Esophagus muscularis mucosa (tissue), 4 donors: Measurements from ENCODE around the gene MZT2B. TPM values are rescaled to one million over a fixed set of nuclear protein-coding genes. Genes with fewer than 3 reads are reported as not detected.
"Not testable (repeated sequence)": the region's sequence is repeated elsewhere in the genome, so short reads cannot be mapped to it uniquely, and the experiment has no call there.

Experiments
- DNase-seq: peaks from one replicate; pipeline ENCODE4 v3.0.0-alpha.2; 2017; ENCODE audit errors: extremely low spot score
- H3K27ac ChIP-seq, 4 donors: fragments of 200-600 bp; sonication (generic); replicated peaks in 1 of 4; 1 replicate in 3 of 4; 2 replicates in 1 of 4; pipeline ENCODE4 v1.5.1; 2016 to 2019; ENCODE audit warnings: mild to moderate bottlenecking in 1 of 4
- H3K27me3 ChIP-seq, 4 donors: fragments of 200-600 bp; sonication (generic); one replicate each; pipeline versions ENCODE4 v1.5.1 to v1.6.0; 2016 to 2019
- H3K36me3 ChIP-seq, 4 donors: fragments of 200-600 bp; sonication (generic); one replicate each; pipeline ENCODE4 v1.5.1; 2016 to 2019
- H3K4me1 ChIP-seq, 4 donors: fragments of 200-600 bp; sonication (generic); one replicate each; pipeline ENCODE4 v1.5.1; 2016 to 2019
- H3K4me3 ChIP-seq, 4 donors: fragments of 200-600 bp; sonication (generic); 1 replicate in 2 of 4; 2 replicates in 2 of 4; pipeline ENCODE4 v1.5.1; 2016 to 2019; ENCODE audit warnings: mild to moderate bottlenecking in 4 of 4, moderate library complexity in 1 of 4
- H3K9me3 ChIP-seq, 4 donors: fragments of 200-600 bp; sonication (generic); 1 replicate in 3 of 4; 2 replicates in 1 of 4; pipeline ENCODE4 v1.5.1; 2016 to 2019
- EP300 ChIP-seq: sonication (generic); formaldehyde crosslinking; IDR thresholded peaks from one replicate; pipeline ENCODE4 v1.6.1; 2017; ENCODE audit warnings: antibody characterized with exemption
- POLR2A ChIP-seq: fragments of 450-650 bp; IDR thresholded peaks from one replicate; pipeline ENCODE4 v1.6.1; 2017; ENCODE audit warnings: antibody characterized with exemption, moderate library complexity, mild to moderate bottlenecking, low read depth
- POLR2AphosphoS5 ChIP-seq, 2 donors: sonication (generic); formaldehyde crosslinking; IDR thresholded peaks; one replicate each; pipeline ENCODE4 v1.6.1; 2017; ENCODE audit warnings: antibody characterized with exemption in 2 of 2
- WGBS: methylation state at CpG from one replicate; pipeline ENCODE4 v1.1.5; 2018; 5-methylcytosine and 5-hydroxymethylcytosine counted together
- intact Hi-C: fragments of 100-400 bp; cut with DNase I; formaldehyde crosslinking; loops from one replicate; pipeline ENCODE4 v1.15.1; 2023
- total RNA-seq, 4 donors: library from RNA; depleted of rRNA; stranded (reverse); fragments of >200 nt; gene quantifications; one replicate each; pipeline versions ENCODE4 v1.1.0 to v1.2.1, GENCODE V29; 2016
- TF ChIP-seq, protein P1 (sequence below), 3 experiments: fragments of 200-600 bp in 2 of 3; fragments of 450-650 bp in 1 of 3; sonication (generic) in 2 of 3; IDR thresholded peaks; one replicate each; pipeline ENCODE4 v1.5.1; 2017 to 2019; ENCODE audit warnings: antibody characterized with exemption in 3 of 3, mild to moderate bottlenecking in 2 of 3, moderate library complexity in 1 of 3

The MZT2B gene, protein sequence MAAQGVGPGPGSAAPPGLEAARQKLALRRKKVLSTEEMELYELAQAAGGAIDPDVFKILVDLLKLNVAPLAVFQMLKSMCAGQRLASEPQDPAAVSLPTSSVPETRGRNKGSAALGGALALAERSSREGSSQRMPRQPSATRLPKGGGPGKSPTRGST
- 100 to 1,000 TPM; 145 to 282 (median 196) TPM for total RNA-seq

DNA sequence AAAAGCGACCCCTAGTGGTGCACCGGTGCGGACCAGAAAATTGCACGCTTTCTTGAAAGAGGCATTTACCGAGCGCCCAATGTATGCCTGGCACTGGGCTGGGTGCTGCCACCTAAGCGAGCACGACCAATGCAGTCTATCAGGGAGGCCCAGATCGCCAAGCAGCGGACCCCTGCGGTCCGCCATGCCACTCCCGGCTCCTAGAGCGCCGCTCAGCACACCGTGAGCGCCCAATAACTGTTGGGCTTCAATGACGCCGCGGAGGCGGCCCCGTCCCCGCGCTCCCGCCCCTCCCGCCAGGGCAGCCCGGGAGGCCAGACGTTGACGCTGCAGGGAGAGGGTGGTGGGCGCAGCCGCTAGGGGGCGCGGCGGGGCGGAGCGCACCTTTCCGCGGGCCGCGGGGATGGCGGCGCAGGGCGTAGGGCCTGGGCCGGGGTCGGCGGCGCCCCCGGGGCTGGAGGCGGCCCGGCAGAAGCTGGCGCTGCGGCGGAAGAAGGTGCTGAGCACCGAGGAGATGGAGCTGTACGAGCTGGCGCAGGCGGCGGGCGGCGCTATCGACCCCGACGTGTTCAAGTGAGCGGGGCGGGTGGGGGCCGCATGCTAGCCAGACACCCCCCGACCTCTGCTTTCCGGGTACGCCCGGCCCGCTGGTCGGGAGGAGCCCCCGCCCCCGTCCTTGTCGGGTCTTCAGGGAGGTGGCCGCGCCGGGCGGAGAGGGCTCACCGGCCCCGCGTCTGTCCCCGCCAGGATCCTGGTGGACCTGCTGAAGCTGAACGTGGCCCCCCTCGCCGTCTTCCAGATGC is at the start of gene MZT2B:
Gene MZT2B (plus strand): TSS at position 383 of the 803 bp plus-strand sequence. CDS start 21 bp downstream, at position 404.
- Histone ChIP-seq H3K4me3 (peak within 1 kb of the TSS; percentile 69 to 96 (median 90)), H3K27ac (peak within 1 kb of the TSS; percentile 92 to 96 (median 94)), H3K36me3 (peaks cover 0 to 12% (median 4%) of the 10 kb centered on the region in 4 donors), H3K4me1 (peaks cover 24 to 40% (median 32%) of the 10 kb centered on the region in 4 donors)
- intact Hi-C loops, result loop anchor here (2.0 kb wide), 1 partner anchor 151 kb away; no protein-coding TSS in a partner anchor
- WGBS, result no CpG with 5 or more reads among the region's 86 CpGs
- H3K9me3 ChIP-seq, H3K27me3 ChIP-seq: not testable (repeated sequence)
- peak; percentile 95 for DNase-seq
- TF ChIP-seq, protein P1, sequence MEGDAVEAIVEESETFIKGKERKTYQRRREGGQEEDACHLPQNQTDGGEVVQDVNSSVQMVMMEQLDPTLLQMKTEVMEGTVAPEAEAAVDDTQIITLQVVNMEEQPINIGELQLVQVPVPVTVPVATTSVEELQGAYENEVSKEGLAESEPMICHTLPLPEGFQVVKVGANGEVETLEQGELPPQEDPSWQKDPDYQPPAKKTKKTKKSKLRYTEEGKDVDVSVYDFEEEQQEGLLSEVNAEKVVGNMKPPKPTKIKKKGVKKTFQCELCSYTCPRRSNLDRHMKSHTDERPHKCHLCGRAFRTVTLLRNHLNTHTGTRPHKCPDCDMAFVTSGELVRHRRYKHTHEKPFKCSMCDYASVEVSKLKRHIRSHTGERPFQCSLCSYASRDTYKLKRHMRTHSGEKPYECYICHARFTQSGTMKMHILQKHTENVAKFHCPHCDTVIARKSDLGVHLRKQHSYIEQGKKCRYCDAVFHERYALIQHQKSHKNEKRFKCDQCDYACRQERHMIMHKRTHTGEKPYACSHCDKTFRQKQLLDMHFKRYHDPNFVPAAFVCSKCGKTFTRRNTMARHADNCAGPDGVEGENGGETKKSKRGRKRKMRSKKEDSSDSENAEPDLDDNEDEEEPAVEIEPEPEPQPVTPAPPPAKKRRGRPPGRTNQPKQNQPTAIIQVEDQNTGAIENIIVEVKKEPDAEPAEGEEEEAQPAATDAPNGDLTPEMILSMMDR (IDR thresholded peaks at IDR 0.05), result peak in 2 of 3 experiments; percentile 78 to 83
- peak; percentile 48 to 66 for TF ChIP-seq POLR2AphosphoS5 (IDR thresholded peaks at IDR 0.05)

DNA sequence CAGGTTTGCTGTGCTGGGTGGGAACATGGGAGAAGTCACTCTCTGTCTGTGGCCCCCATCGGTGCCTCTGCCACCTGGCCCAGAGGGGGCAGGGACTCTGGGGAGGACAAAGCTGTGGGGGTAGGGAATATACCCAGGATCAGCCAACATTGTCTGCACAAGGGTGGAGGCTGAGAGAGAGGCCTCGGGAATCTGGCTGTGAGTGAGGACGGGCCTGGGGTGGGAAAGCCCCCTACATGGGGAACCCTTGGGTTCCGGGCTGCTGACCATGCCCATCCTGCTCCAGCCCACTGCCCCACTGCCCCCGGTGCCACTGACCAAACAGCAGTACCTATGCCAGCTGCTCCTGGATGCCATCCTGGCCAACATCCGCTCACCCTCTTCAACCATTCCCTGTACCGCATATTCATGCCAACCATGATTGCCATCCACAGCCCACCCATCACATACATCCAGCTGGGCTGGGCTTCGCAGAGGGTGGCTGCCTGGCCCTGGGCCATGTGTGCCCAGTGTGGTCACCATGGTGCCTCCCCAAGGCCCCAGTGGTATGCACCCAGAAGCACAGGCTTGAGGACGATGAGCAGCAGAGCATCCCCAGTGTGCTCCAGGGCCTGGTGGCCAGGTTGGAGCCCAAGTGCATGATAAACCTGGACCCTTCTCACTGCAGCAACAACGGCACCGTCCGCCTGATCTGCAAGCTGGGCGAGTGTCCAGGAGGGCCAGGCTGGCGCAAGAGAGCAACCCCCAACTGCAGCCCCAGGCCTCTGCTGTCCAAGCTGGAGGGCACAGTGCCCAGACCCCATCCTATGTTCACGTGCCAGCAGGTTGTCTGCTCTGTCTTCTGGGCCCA is 46.1 kb upstream of the MZT2B start:
- 98% methylated on average over 7 of the region's 15 CpGs for WGBS
- Histone ChIP-seq H3K4me1 (no peaks in the 10 kb centered on the region), H3K27ac (no peak overlapping the region), H3K36me3 (no peaks in the 10 kb centered on the region), H3K4me3 (no peak overlapping the region), H3K9me3 (no peaks in the 10 kb centered on the region), H3K27me3 (no peaks in the 10 kb centered on the region)
- peak; percentile 64 for DNase-seq
- TF ChIP-seq EP300, result no peak
- no peak for TF ChIP-seq POLR2AphosphoS5 (IDR thresholded peaks at IDR 0.05)
- TF ChIP-seq, protein P1 (IDR thresholded peaks at IDR 0.05), result no peak
- no peak for TF ChIP-seq POLR2A
- intact Hi-C loops, result no loop called here

DNA sequence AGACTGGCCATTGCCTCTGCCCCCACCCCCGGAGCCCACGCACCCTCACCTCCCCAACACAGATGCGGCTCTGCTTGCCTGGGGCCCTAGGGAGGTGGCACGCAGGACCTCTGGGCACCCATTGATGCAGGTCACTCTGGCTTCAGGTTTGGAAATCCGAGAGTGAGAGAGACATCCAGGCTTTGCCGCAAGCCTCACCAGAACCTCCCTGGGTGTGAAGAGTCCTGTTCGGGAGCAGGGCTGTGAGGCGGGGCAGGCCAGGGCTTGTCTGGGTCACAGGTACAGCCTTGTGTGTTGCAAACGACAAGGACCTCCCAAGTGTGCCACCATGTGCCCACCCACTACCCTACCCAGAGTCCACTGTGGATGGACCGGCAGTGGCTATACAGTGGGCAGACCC is 45.5 kb upstream of the MZT2B start:
- DNase-seq, H3K9me3 ChIP-seq, H3K36me3 ChIP-seq, H3K4me3 ChIP-seq, H3K4me1 ChIP-seq, H3K27me3 ChIP-seq, intact Hi-C loops, H3K27ac ChIP-seq: not testable (repeated sequence)
- no CpG with 5 or more reads among the region's 10 CpGs for WGBS

DNA sequence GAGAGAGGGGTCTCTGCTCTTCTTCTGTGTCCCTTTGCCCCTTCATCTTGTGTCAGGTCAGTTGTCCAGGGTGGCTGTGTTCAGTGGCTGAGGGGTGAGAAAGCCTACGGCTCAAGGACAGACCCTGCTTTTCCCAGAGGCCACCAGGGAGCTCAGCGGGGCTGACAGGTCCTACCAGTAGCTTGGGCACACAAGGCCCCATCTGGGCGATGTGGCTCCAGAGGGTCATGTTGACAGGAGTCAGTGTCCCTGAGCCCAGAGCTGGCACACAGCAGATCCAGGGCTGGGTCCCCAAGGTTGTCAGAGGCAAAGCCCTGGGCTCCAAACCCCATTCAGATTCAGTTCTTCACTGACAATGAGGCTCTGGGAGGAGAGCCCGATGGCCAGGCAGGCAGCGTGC is 44.9 kb upstream of the MZT2B start:
- H3K27ac ChIP-seq, H3K36me3 ChIP-seq, intact Hi-C loops, H3K4me1 ChIP-seq, H3K4me3 ChIP-seq, H3K27me3 ChIP-seq, H3K9me3 ChIP-seq: not testable (repeated sequence)
- DNase-seq, result peak; percentile 74
- WGBS, result 60% methylated on average over 1 of the region's 5 CpGs

DNA sequence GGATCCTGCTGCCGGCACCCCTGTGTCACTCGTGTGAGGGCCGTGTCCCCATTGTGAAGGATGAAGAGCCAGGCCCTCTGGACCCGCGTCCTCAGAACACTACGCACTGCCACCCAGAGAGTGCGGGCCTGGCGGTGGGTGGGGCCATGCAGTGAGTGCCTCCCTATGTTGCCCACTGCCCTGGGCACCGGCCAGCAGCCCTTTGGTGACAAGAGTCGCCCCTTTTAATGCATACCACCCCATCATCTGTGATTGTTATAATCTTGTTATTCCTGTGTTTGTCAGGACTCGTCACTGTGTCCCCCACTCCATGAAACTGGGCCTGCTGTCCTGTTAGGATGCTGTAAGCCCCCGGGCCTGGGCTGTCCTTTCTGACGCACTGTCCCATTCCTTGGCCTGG is 43.7 kb upstream of the MZT2B start:
- H3K4me3 ChIP-seq, intact Hi-C loops, H3K27ac ChIP-seq, H3K36me3 ChIP-seq, H3K4me1 ChIP-seq, DNase-seq, H3K27me3 ChIP-seq, H3K9me3 ChIP-seq: not testable (repeated sequence)
- WGBS, result 85% methylated on average over 8 of the region's 13 CpGs

DNA sequence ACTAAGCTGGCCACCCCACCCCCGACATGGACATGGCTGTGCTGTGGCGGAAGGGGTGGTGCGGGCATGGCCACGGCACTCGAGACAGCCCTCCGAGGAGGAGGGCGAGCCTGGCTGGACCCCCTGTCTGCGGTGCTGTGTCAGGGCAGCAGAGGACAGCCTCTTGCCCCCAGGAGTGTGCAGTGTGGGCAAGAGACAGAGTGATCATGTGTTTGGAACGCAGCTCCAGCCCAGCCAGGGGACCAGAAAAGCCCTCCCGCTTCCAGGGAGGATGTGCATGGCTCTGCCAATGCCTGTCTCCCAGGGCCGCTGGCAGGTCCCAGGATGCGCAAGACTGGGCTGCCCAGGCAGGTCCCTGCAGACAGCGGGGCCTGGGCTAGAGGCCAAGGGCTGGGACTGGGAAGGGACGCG is 43.2 kb upstream of the MZT2B start:
- H3K27ac ChIP-seq, H3K4me3 ChIP-seq, H3K36me3 ChIP-seq, intact Hi-C loops, H3K9me3 ChIP-seq, H3K4me1 ChIP-seq, DNase-seq: not testable (repeated sequence)
- H3K27me3 ChIP-seq, result peaks cover 0 to 10% (median 0%) of the 10 kb centered on the region in 4 donors
- WGBS, result 100% methylated on average over 1 of the region's 15 CpGs

DNA sequence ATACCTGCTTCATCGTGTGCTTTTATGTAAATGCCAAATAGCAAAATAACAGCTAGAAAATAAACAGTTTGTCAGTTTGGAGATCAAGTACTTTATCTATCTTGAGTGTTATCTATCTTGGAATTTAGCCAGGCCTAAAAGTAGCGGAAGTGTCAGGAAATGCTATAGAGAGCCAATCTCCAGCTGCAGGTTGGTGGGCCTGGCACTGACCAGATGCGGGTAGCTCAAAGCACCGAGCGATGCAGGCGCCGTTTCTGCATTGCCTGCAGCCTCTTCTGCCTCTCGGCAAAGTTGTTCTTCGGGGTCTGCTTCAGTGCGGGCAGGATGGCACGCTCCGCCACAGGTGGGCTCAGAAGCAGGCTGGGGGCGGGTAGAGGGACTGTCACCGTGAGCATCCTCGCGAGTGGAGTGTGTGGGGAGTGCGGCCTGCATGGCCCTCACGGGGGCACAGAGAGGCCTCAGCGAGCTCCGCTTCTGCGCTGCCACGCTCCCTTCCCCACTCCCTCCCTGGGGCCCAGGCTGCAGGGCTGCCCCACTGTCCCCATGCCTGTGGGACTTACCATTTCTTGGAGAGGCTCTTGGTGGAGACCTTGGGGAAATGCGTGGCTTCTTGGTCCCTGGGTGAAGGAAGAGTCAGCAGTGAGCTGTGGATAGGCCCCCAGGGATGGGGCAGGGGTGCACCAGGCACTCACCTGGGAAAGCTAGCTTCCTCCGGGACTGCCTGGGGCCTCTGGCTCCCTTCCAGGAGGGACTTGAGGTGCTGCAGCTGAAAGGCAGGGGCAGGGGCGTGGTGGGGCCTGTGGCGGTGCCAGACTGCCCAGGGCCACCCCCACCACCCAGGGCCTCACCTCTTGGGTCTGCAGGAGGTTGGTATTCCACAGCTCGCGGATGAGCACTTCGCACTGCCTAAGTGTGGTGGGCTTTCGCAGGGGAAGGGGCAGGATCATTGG is 42.5 kb upstream of the MZT2B start:
- WGBS, result 86% methylated on average over 21 of the region's 30 CpGs
- H3K27ac ChIP-seq, DNase-seq, H3K9me3 ChIP-seq, H3K36me3 ChIP-seq, intact Hi-C loops, H3K4me3 ChIP-seq: not testable (repeated sequence)
- peaks cover 0 to 13% (median 0%) of the 10 kb centered on the region in 4 donors for H3K27me3 ChIP-seq
- peaks cover 0 to 11% (median 10%) of the 10 kb centered on the region in 4 donors for H3K4me1 ChIP-seq

DNA sequence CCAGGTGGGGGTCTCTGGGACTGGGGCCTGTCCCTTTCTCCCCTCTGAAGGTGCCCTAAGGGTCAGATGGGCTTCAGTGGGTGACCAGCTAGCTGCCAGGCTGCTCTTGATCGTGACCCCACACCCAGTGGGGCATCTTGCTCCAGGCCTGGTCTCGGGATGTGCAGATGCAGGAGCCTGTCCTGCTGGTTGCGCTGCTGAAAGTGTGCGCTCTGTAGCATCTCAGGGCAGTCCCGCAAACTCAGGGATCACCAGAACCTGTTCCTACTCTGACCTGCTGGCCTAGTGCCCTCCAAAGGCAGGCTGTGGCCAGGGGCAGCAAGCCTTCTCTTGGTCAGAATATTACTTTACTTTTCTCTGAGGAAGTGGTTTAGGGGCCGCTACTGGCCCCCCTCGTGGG is 41.5 kb upstream of the MZT2B start:
- intact Hi-C loops, result not testable (repeated sequence)
- H3K4me1 ChIP-seq, result peaks cover 0 to 16% (median 15%) of the 10 kb centered on the region in 4 donors

DNA sequence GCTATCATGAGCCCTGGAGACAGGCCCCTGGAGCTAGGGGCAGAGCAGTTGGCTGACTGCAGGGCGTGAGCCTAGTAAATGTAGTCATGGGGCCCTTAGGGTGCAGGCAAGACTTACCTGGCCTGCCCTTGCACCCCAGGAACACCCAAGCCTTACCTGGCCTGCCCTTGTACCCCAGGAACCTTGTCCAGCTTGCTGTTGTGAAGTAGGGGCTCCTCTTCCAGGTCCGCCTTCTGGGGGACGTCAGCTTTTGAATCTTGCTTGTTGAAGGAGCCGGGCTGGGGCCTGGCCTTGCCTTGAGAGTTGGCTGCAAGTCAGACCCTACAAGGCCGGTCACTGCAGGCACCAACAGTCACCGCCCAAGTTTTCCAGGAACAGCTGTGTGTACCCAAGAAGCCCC is 41.1 kb upstream of the MZT2B start:
- peaks cover 0 to 13% (median 0%) of the 10 kb centered on the region in 4 donors for H3K27me3 ChIP-seq
- DNase-seq, H3K36me3 ChIP-seq, H3K27ac ChIP-seq, intact Hi-C loops, H3K4me3 ChIP-seq, H3K9me3 ChIP-seq: not testable (repeated sequence)
- peaks cover 0 to 17% (median 16%) of the 10 kb centered on the region in 4 donors for H3K4me1 ChIP-seq
- no CpG with 5 or more reads among the region's 6 CpGs for WGBS

More for the DNA sequence above, 41.5 kb upstream of the MZT2B start:
- not testable (repeated sequence) for H3K9me3 ChIP-seq, H3K4me3 ChIP-seq, DNase-seq, H3K27ac ChIP-seq, H3K36me3 ChIP-seq
- no CpG with 5 or more reads among the region's 7 CpGs for WGBS
- peaks cover 0 to 13% (median 0%) of the 10 kb centered on the region in 4 donors for H3K27me3 ChIP-seq
